ENCODE measurements around the gene MRPL54. TPM values are rescaled to one million over a fixed set of nuclear protein-coding genes. Genes with fewer than 3 reads are reported as not detected.
A peak's percentile ranks its signal among the peaks of the same experiment; 100 is the strongest.

MRPL54 gene
- total RNA-seq, 1 donor from 2014 or later = 15.1 TPM

DNA sequence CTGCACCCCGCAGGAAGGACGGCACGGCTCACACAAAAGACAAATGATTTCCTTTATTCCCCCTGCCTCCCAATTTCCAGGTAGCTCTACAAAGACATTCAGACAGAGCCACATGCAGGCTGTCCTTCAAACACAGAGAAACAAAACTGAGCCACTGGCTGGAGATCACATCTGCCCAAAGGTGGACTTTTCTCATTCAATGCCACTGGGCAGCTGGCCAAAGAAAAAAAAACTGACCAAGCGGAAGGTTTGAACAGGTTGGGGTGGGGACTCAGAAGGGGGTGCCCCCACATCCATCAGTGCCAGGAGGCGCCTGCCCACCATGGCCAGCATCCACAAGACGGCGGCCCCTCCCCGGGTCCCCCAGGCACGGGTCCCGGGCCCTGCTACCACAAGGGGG is 41.5 kb downstream of the MRPL54 start:
- no peak for DNase-seq (ENCODE audit: low spot score)
- TF ChIP-seq EZH2 (IDR thresholded peaks at IDR 0.05) (no peak), EZH2phosphoT487 (IDR thresholded peaks at IDR 0.05) (no peak)
- TF ChIP-seq, protein P1, sequence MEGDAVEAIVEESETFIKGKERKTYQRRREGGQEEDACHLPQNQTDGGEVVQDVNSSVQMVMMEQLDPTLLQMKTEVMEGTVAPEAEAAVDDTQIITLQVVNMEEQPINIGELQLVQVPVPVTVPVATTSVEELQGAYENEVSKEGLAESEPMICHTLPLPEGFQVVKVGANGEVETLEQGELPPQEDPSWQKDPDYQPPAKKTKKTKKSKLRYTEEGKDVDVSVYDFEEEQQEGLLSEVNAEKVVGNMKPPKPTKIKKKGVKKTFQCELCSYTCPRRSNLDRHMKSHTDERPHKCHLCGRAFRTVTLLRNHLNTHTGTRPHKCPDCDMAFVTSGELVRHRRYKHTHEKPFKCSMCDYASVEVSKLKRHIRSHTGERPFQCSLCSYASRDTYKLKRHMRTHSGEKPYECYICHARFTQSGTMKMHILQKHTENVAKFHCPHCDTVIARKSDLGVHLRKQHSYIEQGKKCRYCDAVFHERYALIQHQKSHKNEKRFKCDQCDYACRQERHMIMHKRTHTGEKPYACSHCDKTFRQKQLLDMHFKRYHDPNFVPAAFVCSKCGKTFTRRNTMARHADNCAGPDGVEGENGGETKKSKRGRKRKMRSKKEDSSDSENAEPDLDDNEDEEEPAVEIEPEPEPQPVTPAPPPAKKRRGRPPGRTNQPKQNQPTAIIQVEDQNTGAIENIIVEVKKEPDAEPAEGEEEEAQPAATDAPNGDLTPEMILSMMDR (IDR thresholded peaks at IDR 0.05) = no peak
- Histone ChIP-seq H3F3A (ENCODE audit: low read depth) (peaks cover 17% of the 10 kb centered on the region), H3K9ac (no peak overlapping the region), H2AFZ (replicated peaks) (no peak overlapping the region), H3K9me3 (ENCODE audit: low read depth) (no peaks in the 10 kb centered on the region), H3K4me1 (peaks cover 7% of the 10 kb centered on the region), H3K36me3 (no peaks in the 10 kb centered on the region), H3K79me2 (ENCODE audit: low read depth) (no peaks in the 10 kb centered on the region), H3K27ac (no peak overlapping the region), H4K20me1 (ENCODE audit: low read depth) (peaks cover 8% of the 10 kb centered on the region), H3K27me3 (peaks cover 42% of the 10 kb centered on the region), H3K4me2 (no peak overlapping the region), H3K4me3 (no peak overlapping the region)
- no peak overlapping the region for H3K27ac Mint-ChIP-seq
- peaks cover 3% of the 10 kb centered on the region for H3K36me3 Mint-ChIP-seq
- peak overlapping the region; percentile 9 for H3K4me3 Mint-ChIP-seq
- H3K27me3 Mint-ChIP-seq (ENCODE audit: insufficient read depth, low read depth) = peaks cover 26% of the 10 kb centered on the region
- peaks cover 3% of the 10 kb centered on the region for H3K9me3 Mint-ChIP-seq
- peaks cover 5% of the 10 kb centered on the region for H3K4me1 Mint-ChIP-seq

DNA sequence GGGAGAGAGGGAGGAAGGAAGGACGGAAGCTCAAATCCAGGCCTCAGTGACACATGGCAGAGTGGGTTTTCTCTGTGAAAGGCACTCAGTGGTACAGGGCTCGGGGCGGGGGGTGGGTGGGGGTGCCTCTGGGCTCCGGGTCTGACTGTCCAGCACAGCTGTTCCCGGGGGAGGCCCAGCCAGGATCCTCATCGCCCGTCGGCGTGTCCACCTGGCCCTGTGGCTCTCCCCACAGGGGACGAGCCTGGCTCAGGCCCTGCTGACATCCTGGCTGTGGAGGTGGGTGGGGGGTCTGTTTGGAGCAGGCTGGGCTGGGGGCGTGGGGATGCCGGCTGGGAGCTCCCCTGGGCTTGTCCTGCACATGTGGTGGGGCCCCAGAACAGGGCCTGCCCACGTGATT is 41.9 kb downstream of the MRPL54 start:
- no peaks in the 10 kb centered on the region for H3K36me3 ChIP-seq
- no peak overlapping the region for H3K4me2 ChIP-seq
- H3F3A ChIP-seq (ENCODE audit: low read depth) = peaks cover 17% of the 10 kb centered on the region
- no peak overlapping the region for H3K27ac ChIP-seq
- H2AFZ ChIP-seq (replicated peaks) = no peak overlapping the region
- no peak overlapping the region for H3K9ac ChIP-seq
- no peaks in the 10 kb centered on the region for H3K9me3 ChIP-seq (ENCODE audit: low read depth)
- no peak overlapping the region for H3K4me3 ChIP-seq
- H3K27me3 Mint-ChIP-seq (ENCODE audit: insufficient read depth, low read depth) = peaks cover 26% of the 10 kb centered on the region
- TF ChIP-seq, protein P1 (IDR thresholded peaks at IDR 0.05) = no peak
- TF ChIP-seq EZH2 (IDR thresholded peaks at IDR 0.05) (no peak), EZH2phosphoT487 (IDR thresholded peaks at IDR 0.05) (no peak)
- no peak overlapping the region for H3K27ac Mint-ChIP-seq
- no peak for DNase-seq (ENCODE audit: low spot score)
- H3K4me1 ChIP-seq = peaks cover 7% of the 10 kb centered on the region
- peaks cover 37% of the 10 kb centered on the region for H3K27me3 ChIP-seq
- no peak overlapping the region for H3K4me3 Mint-ChIP-seq
- peaks cover 8% of the 10 kb centered on the region for H4K20me1 ChIP-seq (ENCODE audit: low read depth)
- peaks cover 3% of the 10 kb centered on the region for H3K9me3 Mint-ChIP-seq
- peaks cover 5% of the 10 kb centered on the region for H3K4me1 Mint-ChIP-seq
- no peaks in the 10 kb centered on the region for H3K79me2 ChIP-seq (ENCODE audit: low read depth)
- peaks cover 3% of the 10 kb centered on the region for H3K36me3 Mint-ChIP-seq

DNA sequence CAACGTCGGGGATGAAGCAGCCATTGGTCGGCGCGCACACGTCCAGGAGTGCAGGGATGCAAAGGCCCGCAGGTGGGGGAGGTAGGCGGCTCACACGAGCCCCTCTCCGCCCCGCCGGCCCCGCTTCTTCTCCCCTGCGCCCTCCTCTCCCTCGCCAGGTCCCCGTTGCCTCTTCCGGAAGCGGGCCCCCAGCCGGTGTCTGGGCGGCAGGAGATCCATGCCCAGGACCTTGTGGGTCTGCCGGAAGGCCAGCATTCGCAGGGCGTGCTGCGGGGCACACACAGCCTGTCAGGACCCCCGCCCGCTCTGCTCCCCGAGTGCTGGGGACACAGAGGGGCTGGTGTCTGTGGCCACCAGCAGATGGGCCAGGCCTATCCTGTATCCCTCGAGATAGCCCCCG is 43.4 kb downstream of the MRPL54 start:
- Mint-ChIP-seq H3K27ac (no peak overlapping the region), H3K4me1 (peaks cover 5% of the 10 kb centered on the region), H3K4me3 (no peak overlapping the region), H3K27me3 (ENCODE audit: insufficient read depth, low read depth) (peaks cover 15% of the 10 kb centered on the region), H3K9me3 (peaks cover 3% of the 10 kb centered on the region), H3K36me3 (peaks cover 3% of the 10 kb centered on the region)
- H2AFZ ChIP-seq (replicated peaks) = no peak overlapping the region
- H3K27ac ChIP-seq = no peak overlapping the region
- H4K20me1 ChIP-seq (ENCODE audit: low read depth) = peaks cover 8% of the 10 kb centered on the region
- no peaks in the 10 kb centered on the region for H3K36me3 ChIP-seq
- H3K9ac ChIP-seq = no peak overlapping the region
- TF ChIP-seq, protein P1 (IDR thresholded peaks at IDR 0.05) = no peak
- TF ChIP-seq EZH2phosphoT487 (IDR thresholded peaks at IDR 0.05) (no peak), EZH2 (IDR thresholded peaks at IDR 0.05) (no peak)
- H3F3A ChIP-seq (ENCODE audit: low read depth) = peaks cover 16% of the 10 kb centered on the region
- H3K4me2 ChIP-seq = no peak overlapping the region
- H3K4me1 ChIP-seq = peaks cover 7% of the 10 kb centered on the region
- H3K4me3 ChIP-seq = no peak overlapping the region
- no peaks in the 10 kb centered on the region for H3K9me3 ChIP-seq (ENCODE audit: low read depth)
- no peak for DNase-seq (ENCODE audit: low spot score)
- peaks cover 23% of the 10 kb centered on the region for H3K27me3 ChIP-seq
- H3K79me2 ChIP-seq (ENCODE audit: low read depth) = no peaks in the 10 kb centered on the region
